Naive thymus-derived CD4-positive, alpha-beta T cell (primary cell): ENCODE data around the gene OSBPL9. TPM values are rescaled to one million over a fixed set of nuclear protein-coding genes. Genes with fewer than 3 reads are reported as not detected.

Experiments used
- ATAC-seq: fragments of 150-1000 bp; cut with Tn5 transposase; 2 replicates; pipeline ENCODE4 v1.10.0; 2021; ENCODE audit warnings: mild to moderate bottlenecking, moderate library complexity
- CTCF ChIA-PET: fragments of 350-600 bp; sonication (Branson Sonifier 250); formaldehyde crosslinking; loops from one replicate; lab custom pipeline; 2021; ENCODE audit warnings: antibody characterized with exemption; lab: Charles Lee
- POLR2A ChIA-PET: fragments of 350-600 bp; sonication (Branson Sonifier 250); formaldehyde crosslinking; loops from one replicate; lab custom pipeline; 2021; ENCODE audit warnings: antibody characterized with exemption, inconsistent platforms; lab: Charles Lee
- DNase-seq, 9 donors: peaks; one replicate each; pipeline versions ENCODE4 v3.0.0 to v3.0.0-alpha.2; 2020 to 2022; ENCODE audit warnings: mixed read lengths in 1 of 9
- H3K27ac ChIP-seq: one replicate; pipeline ENCODE4 v1.7.0; 2013; ENCODE audit warnings: mild to moderate bottlenecking, low read depth, low read length, moderate library complexity
- H3K27me3 ChIP-seq, 2 donors: one replicate each; pipeline ENCODE4 v1.7.0; 2013; ENCODE audit warnings: low read length in 2 of 2, mild to moderate bottlenecking in 2 of 2, moderate library complexity in 2 of 2; ENCODE audit not compliant: control insufficient read depth in 2 of 2, insufficient read depth in 2 of 2
- H3K36me3 ChIP-seq, 3 experiments: 1 replicate in 2 of 3; 2 replicates in 1 of 3; pipeline ENCODE4 v1.7.0; 2013; ENCODE audit warnings: low read length in 3 of 3, mild to moderate bottlenecking in 3 of 3, moderate library complexity in 1 of 3; ENCODE audit not compliant: insufficient read depth in 3 of 3, control insufficient read depth in 2 of 3
- H3K4me1 ChIP-seq, 2 donors: one replicate each; pipeline ENCODE4 v1.7.0; 2013; ENCODE audit warnings: low read length in 2 of 2, mild to moderate bottlenecking in 2 of 2, moderate library complexity in 1 of 2; ENCODE audit not compliant: control insufficient read depth in 2 of 2, insufficient read depth in 2 of 2
- H3K4me3 ChIP-seq: 2 replicates; pipeline ENCODE4 v1.7.0; 2013; ENCODE audit warnings: mild to moderate bottlenecking, low read length
- H3K9me3 ChIP-seq, 3 experiments: 1 replicate in 2 of 3; 2 replicates in 1 of 3; pipeline ENCODE4 v1.7.0; 2013; ENCODE audit warnings: low read length in 3 of 3; ENCODE audit not compliant: control insufficient read depth in 2 of 3
- H3K27ac Mint-ChIP-seq, 9 donors: one replicate each; pipeline ENCODE4 v1.8.0; 2020 to 2022; ENCODE audit warnings: mixed read lengths in 9 of 9, mild to moderate bottlenecking in 8 of 9, moderate library complexity in 5 of 9, inconsistent platforms in 2 of 9
- H3K27me3 Mint-ChIP-seq, 5 donors: one replicate each; pipeline ENCODE4 v1.8.0; 2021 to 2022; ENCODE audit warnings: mixed read lengths in 5 of 5, mild to moderate bottlenecking in 1 of 5
- H3K36me3 Mint-ChIP-seq, 5 donors: one replicate each; pipeline ENCODE4 v1.8.0; 2020 to 2022; ENCODE audit warnings: mixed read lengths in 5 of 5, mild to moderate bottlenecking in 3 of 5, inconsistent platforms in 1 of 5
- H3K4me1 Mint-ChIP-seq, 7 donors: one replicate each; pipeline ENCODE4 v1.8.0; 2020 to 2022; ENCODE audit warnings: mixed read lengths in 7 of 7, mild to moderate bottlenecking in 3 of 7, inconsistent platforms in 1 of 7
- H3K4me3 Mint-ChIP-seq, 10 donors: one replicate each; pipeline ENCODE4 v1.8.0; 2020 to 2022; ENCODE audit warnings: mild to moderate bottlenecking in 10 of 10, mixed read lengths in 10 of 10, moderate library complexity in 6 of 10, inconsistent platforms in 2 of 10
- H3K9me3 Mint-ChIP-seq, 11 donors: one replicate each; pipeline ENCODE4 v1.8.0; 2020 to 2022; ENCODE audit warnings: mixed read lengths in 11 of 11, mild to moderate bottlenecking in 4 of 11, inconsistent platforms in 1 of 11, moderate library complexity in 1 of 11
- intact Hi-C, 2 donors: fragments of 100-400 bp; cut with micrococcal nuclease; formaldehyde crosslinking; loops; one replicate each; pipeline ENCODE4 v1.15.1; 2023
- polyA plus RNA-seq, 2 donors: library from polyadenylated mRNA; unstranded; fragments of 300-500 nt; fragmentation: Illumina TruSeq; gene quantifications; one replicate each; pipeline ENCODE4 v1.2.3, GENCODE V29; 2021
- total RNA-seq, 6 experiments: library from RNA in 5 of 6; stranded (reverse) in 5 of 6; gene quantifications; 1 replicate in 5 of 6; 2 replicates in 1 of 6; pipeline ENCODE4 v1.2.3 and lab custom pipeline; 2021 to 2026

The OSBPL9 gene
- total and polyA plus RNA-seq, 7 experiments from 2014 or later = 44.5 to 63.2 (median 46.6) TPM

GRCh38 chr1:51752073-51752948 lies 135.4 kb downstream of the OSBPL9 start:
- Histone ChIP-seq H3K4me1 (no peaks in the 10 kb centered on the region), H3K27me3 (no peaks in the 10 kb centered on the region), H3K4me3 (no peak overlapping the region), H3K36me3 (peaks cover 0 to 27% (median 2%) of the 10 kb centered on the region in 3 experiments), H3K9me3 (no peaks in the 10 kb centered on the region), H3K27ac (no peak overlapping the region)
- ChIA-PET CTCF (no interaction called here), POLR2A (no interaction called here)
- H3K9me3 Mint-ChIP-seq = peaks cover 0 to 6% (median 0%) of the 10 kb centered on the region in 11 donors
- peaks cover 0 to 9% (median 0%) of the 10 kb centered on the region in 7 donors for H3K4me1 Mint-ChIP-seq
- ATAC-seq = no peak
- no peak for DNase-seq
- H3K36me3 Mint-ChIP-seq = peaks cover 14 to 36% (median 28%) of the 10 kb centered on the region in 5 donors
- intact Hi-C loops = no loop called here
- no peak overlapping the region for H3K27ac Mint-ChIP-seq
- no peaks in the 10 kb centered on the region for H3K27me3 Mint-ChIP-seq
- H3K4me3 Mint-ChIP-seq = no peak overlapping the region

- DNase-seq (no peak), ATAC-seq (no peak)
- Mint-ChIP-seq H3K9me3 (peaks cover 0 to 6% (median 0%) of the 10 kb centered on the region in 11 donors), H3K27me3 (no peaks in the 10 kb centered on the region), H3K36me3 (peaks cover 14 to 39% (median 28%) of the 10 kb centered on the region in 5 donors), H3K4me1 (peaks cover 0 to 9% (median 0%) of the 10 kb centered on the region in 7 donors), H3K4me3 (no peak overlapping the region), H3K27ac (peak overlapping the region in 1 of 9 donors; percentile 8)
- ChIA-PET CTCF (no interaction called here), POLR2A (no interaction called here)
- Histone ChIP-seq H3K9me3 (no peaks in the 10 kb centered on the region), H3K27me3 (no peaks in the 10 kb centered on the region), H3K36me3 (peaks cover 0 to 27% (median 0%) of the 10 kb centered on the region in 3 experiments), H3K4me3 (no peak overlapping the region), H3K27ac (no peak overlapping the region), H3K4me1 (no peaks in the 10 kb centered on the region)
- intact Hi-C loops = no loop called here
These were observed 137.1 kb downstream of the OSBPL9 start for GRCh38 chr1:51753969-51754368.

GRCh38 chr1:51754666-51755065 lies 137.8 kb downstream of the OSBPL9 start:
- no peaks in the 10 kb centered on the region for H3K27me3 ChIP-seq
- no peak for DNase-seq
- H3K4me1 ChIP-seq = no peaks in the 10 kb centered on the region
- Mint-ChIP-seq H3K36me3 (peaks cover 14 to 41% (median 28%) of the 10 kb centered on the region in 5 donors), H3K4me1 (peaks cover 0 to 9% (median 1%) of the 10 kb centered on the region in 7 donors), H3K27me3 (no peaks in the 10 kb centered on the region), H3K27ac (no peak overlapping the region), H3K9me3 (peaks cover 0 to 6% (median 0%) of the 10 kb centered on the region in 11 donors), H3K4me3 (no peak overlapping the region)
- H3K9me3 ChIP-seq = no peaks in the 10 kb centered on the region
- H3K36me3 ChIP-seq = peaks cover 0 to 22% (median 0%) of the 10 kb centered on the region in 3 experiments
- intact Hi-C loops = no loop called here
- ATAC-seq = no peak
- no peak overlapping the region for H3K27ac ChIP-seq
- H3K4me3 ChIP-seq = no peak overlapping the region
- POLR2A ChIA-PET = no interaction called here
- CTCF ChIA-PET = no interaction called here

GRCh38 chr1:51755437-51755836 lies 138.5 kb downstream of the OSBPL9 start:
- ATAC-seq = no peak
- Histone ChIP-seq H3K36me3 (peaks cover 0 to 22% (median 0%) of the 10 kb centered on the region in 3 experiments), H3K4me1 (no peaks in the 10 kb centered on the region), H3K27ac (no peak overlapping the region), H3K27me3 (no peaks in the 10 kb centered on the region), H3K4me3 (no peak overlapping the region), H3K9me3 (no peaks in the 10 kb centered on the region)
- H3K27me3 Mint-ChIP-seq = no peaks in the 10 kb centered on the region
- ChIA-PET POLR2A (interaction anchor here (0.6 kb wide), 1 partner anchor 17 kb away, joined by 4 read pairs; no protein-coding TSS in a partner anchor), CTCF (no interaction called here)
- H3K36me3 Mint-ChIP-seq = peaks cover 14 to 45% (median 28%) of the 10 kb centered on the region in 5 donors
- H3K27ac Mint-ChIP-seq = no peak overlapping the region
- intact Hi-C loops = no loop called here
- no peak for DNase-seq
- H3K4me1 Mint-ChIP-seq = peaks cover 0 to 9% (median 4%) of the 10 kb centered on the region in 7 donors
- H3K9me3 Mint-ChIP-seq = peaks cover 0 to 6% (median 0%) of the 10 kb centered on the region in 11 donors
- no peak overlapping the region for H3K4me3 Mint-ChIP-seq

GRCh38 chr1:51756290-51756689 lies 139.4 kb downstream of the OSBPL9 start:
- Mint-ChIP-seq H3K27ac (no peak overlapping the region), H3K4me1 (peaks cover 0 to 15% (median 4%) of the 10 kb centered on the region in 7 donors), H3K9me3 (peaks cover 0 to 6% (median 0%) of the 10 kb centered on the region in 11 donors), H3K36me3 (peaks cover 14 to 46% (median 26%) of the 10 kb centered on the region in 5 donors), H3K4me3 (no peak overlapping the region), H3K27me3 (no peaks in the 10 kb centered on the region)
- ChIA-PET POLR2A (interaction anchor here (1.0 kb wide), 1 partner anchor 232 kb away, joined by 6 read pairs; no protein-coding TSS in a partner anchor), CTCF (interaction anchor here (1.4 kb wide), 1 partner anchor 11 kb away, joined by 3 read pairs; no protein-coding TSS in a partner anchor)
- intact Hi-C loops = no loop called here
- DNase-seq (no peak), ATAC-seq (no peak)
- Histone ChIP-seq H3K9me3 (no peaks in the 10 kb centered on the region), H3K27me3 (no peaks in the 10 kb centered on the region), H3K4me1 (no peaks in the 10 kb centered on the region), H3K4me3 (no peak overlapping the region), H3K36me3 (peaks cover 0 to 15% (median 3%) of the 10 kb centered on the region in 3 experiments), H3K27ac (no peak overlapping the region)

GRCh38 chr1:51758310-51758709 lies 141.4 kb downstream of the OSBPL9 start:
- Mint-ChIP-seq H3K27me3 (no peaks in the 10 kb centered on the region), H3K4me1 (peaks cover 0 to 15% (median 4%) of the 10 kb centered on the region in 7 donors), H3K36me3 (peaks cover 8 to 38% (median 18%) of the 10 kb centered on the region in 5 donors), H3K4me3 (no peak overlapping the region), H3K27ac (no peak overlapping the region), H3K9me3 (no peaks in the 10 kb centered on the region)
- intact Hi-C loops = no loop called here
- ATAC-seq (no peak), DNase-seq (no peak)
- H3K36me3 ChIP-seq = peaks cover 0 to 10% (median 3%) of the 10 kb centered on the region in 3 experiments
- ChIA-PET POLR2A (no interaction called here), CTCF (no interaction called here)
- H3K4me3 ChIP-seq = no peak overlapping the region
- no peaks in the 10 kb centered on the region for H3K4me1 ChIP-seq
- H3K27me3 ChIP-seq = no peaks in the 10 kb centered on the region
- H3K27ac ChIP-seq = no peak overlapping the region
- H3K9me3 ChIP-seq = no peaks in the 10 kb centered on the region
